Fibroblast of the conjunctiva (primary cell): ENCODE measurements around the gene DNAH8.

Experiments used
- DNase-seq: peaks from one replicate; pipeline ENCODE4 v3.0.0-alpha.2; 2010; ENCODE audit warnings: low read depth

The DNAH8 gene

GRCh38 chr6:39018103-39018502, 303.0 kb downstream of the DNAH8 start:
- no peak for DNase-seq

DNA sequence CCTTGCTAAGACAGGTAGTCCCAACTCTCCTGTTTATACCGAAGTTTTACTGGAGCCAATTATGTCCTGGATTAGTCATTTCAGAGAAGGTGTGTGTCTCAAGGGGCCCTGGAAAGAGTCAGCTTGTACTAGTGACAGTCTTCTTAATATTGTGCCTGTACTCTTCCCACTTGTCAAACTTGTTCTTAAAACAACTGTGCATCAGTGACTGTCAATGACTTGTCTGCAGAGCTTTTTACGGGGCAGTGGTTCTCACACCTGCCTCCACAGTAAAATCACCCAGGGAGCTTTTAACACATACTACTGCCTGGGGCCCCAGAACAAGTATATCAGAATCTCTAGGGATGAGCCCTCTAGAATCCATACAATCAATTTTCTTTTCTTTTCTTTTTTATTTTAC, 305.0 kb downstream of the DNAH8 start:
- DNase-seq, result no peak

DNA sequence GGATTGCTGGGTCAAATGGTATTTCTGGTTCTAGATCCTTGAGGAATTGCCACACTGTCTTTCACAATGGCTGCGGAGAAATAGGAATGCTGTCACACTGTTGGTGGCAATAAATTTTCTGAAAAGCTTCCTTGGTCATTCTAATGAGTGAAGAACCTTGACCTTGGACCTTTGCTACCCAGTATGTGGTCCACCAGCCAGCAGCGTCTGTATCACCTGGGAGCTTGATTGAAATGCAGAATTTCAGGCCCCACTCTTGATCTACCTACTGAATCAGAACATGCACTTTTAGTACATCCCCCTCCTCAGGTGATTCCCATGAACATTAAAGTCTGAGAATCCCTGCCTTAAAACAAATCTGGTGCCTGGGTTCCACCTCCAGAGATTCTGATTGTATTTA, 305.9 kb downstream of the DNAH8 start:
- DNase-seq, result no peak

DNA sequence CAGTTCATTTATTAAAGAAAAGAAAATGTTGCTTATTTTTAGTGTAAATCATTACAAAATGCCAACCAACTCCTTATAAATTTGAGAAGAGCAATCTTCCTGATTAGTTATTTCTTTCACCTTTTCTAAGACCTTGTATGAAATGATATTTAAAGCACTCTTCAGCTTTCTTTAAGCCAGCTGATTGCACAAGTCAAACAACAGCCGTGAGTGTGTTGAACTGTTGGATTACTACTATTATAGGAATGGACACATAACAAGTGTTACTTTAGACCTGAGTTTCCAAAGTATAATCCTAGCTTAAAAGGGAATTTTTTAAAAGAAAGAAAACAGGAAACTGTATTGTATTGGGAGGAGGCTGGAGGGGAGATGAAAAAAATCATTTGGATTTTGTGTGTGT, 306.7 kb downstream of the DNAH8 start:
- DNase-seq, result no peak

- no peak for DNase-seq
These were observed 311.1 kb downstream of the DNAH8 start for GRCh38 chr6:39026175-39026574.

DNA sequence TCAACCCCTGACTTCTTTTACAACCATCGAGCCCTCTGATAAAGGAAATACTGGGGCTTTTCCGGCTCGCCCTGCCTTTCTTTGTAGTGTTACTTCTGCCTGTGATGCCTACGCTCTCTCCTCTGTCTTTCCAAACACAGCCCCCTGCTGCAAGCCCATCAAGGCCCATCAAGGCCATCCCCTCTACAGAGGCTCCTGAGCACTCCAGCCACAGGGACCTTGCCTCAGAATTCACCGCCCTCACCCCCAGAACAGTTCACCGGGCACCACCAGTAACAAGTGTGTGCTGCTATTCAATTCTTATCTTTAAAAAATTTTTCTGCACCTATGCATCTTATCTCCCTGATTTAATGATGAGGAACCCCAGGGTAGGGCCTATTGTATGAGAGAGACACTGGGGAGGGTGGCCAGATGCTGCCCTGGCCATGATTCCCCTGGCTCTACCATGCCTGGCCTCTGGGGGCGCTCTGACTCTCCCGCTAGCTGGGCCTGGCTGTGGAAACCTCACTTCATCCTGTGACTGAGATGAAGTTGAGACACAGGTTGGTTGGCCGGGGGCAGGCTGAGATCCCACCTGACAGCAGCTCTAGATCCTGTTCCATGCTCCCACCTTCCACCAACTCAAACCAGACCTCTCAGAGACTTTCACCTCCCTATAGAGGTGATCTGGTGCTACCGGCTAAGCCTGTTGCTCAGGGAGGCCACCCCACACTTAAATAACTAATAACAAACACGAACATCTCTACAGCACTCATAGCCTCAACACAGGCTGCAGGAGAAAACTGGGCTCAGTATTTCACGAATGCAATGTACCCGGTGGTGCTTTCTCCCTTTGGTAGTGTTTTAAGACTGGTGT, 314.3 kb downstream of the DNAH8 start:
- no peak for DNase-seq

GRCh38 chr6:39035681-39036080, 320.6 kb downstream of the DNAH8 start:
- no peak for DNase-seq

DNA sequence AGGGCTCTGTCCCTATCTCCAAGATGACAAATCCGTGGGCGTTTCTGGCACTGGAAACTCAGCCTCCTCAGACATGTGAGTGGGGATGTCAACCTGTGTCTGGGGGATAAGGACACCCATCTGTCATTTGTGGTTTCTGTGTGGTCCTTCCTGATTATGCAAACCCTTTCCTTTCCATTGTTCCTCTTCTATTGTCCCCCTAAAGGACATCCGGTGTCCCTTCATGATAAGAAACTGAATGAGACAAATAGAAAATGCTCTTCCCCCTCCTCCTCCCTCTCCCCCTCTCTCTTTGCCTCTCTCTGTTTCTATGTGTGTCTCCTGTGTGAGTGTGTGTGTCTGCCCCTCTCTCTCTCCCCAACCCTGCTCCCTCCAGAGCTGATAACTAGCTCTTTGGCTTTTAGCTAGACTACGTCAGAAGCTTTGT, 322.0 kb downstream of the DNAH8 start:
- DNase-seq, result no peak

DNA sequence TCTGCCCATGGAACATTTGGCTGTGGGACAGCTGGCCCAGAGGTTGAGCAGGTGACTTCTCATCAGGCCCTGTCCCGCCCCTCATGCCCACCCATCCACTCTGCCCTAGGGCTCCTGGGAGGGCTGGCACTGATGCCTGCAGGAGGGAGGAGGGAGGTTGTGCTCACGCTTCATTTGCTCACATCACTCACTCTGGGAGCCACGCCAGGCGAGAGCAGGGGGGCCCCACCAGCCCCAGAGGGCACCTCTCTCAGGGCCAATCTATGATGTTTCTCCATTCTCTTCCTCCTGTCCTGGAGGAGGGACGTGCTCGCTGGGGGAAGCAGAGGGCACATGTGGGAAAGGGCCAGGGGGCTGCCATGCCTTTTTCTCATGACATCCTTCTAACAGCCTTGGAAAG, 322.6 kb downstream of the DNAH8 start:
- no peak for DNase-seq

DNA sequence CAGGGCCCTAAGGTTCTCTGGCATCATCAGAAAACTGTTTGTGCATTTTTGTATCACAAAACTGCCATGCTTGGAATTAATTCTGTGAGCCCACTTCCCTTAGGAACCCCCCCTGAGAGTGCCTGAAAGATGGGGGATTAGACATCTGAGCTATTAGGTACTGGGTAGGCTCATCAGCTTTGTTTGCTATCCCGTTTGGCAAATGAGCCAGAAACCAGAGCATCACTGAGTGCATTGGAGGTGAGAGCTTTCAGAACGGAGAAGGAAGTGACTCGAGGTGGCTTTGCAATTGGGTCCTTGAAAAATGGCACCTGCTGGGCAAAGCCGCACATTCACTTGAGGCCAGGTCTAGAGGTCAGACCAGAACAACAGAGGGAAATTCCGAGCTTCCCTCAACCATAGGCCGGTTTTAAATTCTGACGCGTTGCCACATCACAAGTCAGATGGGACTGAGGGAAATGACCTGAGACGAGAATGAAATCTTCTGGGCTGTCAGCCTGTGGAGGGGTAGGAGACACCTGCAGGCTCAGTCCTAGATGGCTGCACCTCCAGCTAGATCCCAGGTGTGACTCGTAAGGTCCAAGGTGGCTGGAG, 325.1 kb downstream of the DNAH8 start:
- no peak for DNase-seq

DNA sequence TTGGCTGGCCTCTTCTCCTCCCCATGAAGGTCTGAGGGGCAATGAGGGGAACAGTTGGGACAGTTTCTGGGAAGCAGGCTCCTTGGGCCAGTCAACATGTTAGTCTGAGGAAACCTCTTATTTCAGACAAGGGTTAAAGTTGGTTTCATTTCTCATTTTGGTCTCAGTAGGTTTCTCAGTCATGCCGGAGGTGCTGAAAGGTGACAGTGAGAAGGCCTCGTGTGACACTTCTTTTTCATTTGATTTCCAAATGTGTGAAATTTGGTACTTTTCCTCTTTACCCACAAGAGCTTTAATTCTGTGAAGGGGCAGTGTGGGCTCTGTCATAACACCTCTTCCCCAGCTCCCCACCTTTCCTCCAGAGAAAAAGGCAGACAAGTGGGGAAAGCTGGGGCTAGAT, 326.0 kb downstream of the DNAH8 start:
- DNase-seq, result no peak

DNA sequence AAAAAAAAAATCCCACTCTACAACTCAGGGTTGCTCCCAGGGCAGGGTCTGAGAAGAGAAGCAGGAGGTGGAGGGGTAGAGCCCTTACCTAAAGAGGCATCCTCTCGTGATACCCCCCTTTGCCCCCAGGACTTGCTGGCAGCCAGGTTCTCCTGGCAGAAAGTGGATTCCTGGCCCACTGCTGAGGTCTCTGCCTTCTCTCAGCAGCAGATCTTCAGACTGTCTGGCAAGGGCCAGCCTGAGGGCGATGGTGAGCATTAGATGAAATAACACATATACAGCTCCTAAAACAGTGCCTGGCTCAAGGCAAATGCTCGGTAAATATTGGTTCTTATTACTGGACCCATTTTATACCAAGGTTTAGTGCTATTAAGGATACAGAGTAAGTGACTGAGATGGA, 328.7 kb downstream of the DNAH8 start:
- DNase-seq, result no peak

DNA sequence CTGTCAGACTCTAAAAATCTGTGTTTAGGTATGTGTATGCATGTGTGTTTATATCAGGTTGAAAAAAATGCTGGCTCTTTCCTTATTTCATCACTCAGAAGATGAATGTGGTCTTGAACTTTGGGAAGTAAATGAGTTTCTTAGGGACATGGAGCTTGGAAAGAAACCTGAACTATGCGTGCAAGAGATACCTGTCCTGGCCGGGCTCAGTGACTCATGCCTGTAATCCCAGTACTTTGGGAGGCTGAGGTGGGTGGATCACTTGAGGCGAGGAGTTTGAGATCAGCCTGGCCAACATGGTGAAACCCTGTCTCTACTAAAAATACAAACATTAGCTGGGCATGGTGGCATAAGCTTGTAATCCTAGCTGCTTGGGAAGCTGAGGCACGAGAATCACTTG, 329.1 kb downstream of the DNAH8 start:
- no peak for DNase-seq

- DNase-seq, result no peak
These were observed 332.6 kb downstream of the DNAH8 start for GRCh38 chr6:39047434-39048327.

GRCh38 chr6:39048481-39049399, 333.6 kb downstream of the DNAH8 start, which contains the start of gene GLP1R:
Gene GLP1R (plus strand): TSS chr6:39048781. CDS start chr6:39048841, 60 bp downstream.
- DNase-seq, result no peak

- DNase-seq, result no peak
These were observed 334.6 kb downstream of the DNAH8 start for GRCh38 chr6:39049575-39050283.

GRCh38 chr6:39050453-39051112, 335.5 kb downstream of the DNAH8 start:
- no peak for DNase-seq

- DNase-seq, result no peak
These were observed 336.4 kb downstream of the DNAH8 start for GRCh38 chr6:39051399-39052122.

- no peak for DNase-seq
These were observed 338.0 kb downstream of the DNAH8 start for GRCh38 chr6:39053016-39053624.
